ENCODE measurements around the gene MTHFSD.

DNA sequence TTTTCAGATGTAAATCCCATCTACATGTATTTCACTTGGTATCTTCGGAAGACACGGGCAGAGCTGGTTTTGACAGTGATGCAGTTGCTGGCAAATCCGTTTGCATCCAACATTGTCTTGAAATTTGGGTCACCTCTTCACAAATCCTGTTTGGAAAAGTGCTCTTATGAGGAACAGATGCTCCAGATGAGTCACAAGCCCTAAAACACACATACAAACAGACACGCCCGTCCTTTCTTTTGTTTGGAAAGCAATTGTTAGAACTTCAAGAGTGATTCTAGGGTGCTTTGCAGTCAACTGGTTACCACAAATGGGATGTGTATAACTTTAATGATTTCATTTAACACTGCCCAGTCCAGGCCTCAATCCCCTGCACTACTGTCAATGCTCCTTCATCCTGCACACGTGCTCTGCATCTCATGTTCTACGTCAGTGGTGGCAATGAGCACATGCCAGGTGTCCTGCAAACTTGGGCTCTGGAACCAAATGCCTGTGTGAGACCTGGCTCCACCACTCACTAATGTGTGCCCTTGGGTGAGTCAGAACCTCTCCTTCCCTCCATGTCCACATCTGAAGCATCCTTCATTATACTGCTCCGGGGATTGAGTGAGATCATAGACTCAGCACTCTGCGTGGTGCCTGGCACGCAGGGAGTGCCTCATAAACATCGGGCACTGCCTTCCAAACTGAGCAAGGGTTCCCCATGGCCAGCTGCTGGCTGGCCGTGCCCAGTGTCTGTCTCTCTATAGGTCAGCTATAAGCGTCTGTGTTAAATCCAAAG lies 64.0 kb downstream of the MTHFSD start:
- TF ChIP-seq, protein P1, sequence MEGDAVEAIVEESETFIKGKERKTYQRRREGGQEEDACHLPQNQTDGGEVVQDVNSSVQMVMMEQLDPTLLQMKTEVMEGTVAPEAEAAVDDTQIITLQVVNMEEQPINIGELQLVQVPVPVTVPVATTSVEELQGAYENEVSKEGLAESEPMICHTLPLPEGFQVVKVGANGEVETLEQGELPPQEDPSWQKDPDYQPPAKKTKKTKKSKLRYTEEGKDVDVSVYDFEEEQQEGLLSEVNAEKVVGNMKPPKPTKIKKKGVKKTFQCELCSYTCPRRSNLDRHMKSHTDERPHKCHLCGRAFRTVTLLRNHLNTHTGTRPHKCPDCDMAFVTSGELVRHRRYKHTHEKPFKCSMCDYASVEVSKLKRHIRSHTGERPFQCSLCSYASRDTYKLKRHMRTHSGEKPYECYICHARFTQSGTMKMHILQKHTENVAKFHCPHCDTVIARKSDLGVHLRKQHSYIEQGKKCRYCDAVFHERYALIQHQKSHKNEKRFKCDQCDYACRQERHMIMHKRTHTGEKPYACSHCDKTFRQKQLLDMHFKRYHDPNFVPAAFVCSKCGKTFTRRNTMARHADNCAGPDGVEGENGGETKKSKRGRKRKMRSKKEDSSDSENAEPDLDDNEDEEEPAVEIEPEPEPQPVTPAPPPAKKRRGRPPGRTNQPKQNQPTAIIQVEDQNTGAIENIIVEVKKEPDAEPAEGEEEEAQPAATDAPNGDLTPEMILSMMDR (IDR thresholded peaks at IDR 0.05): no peak
- TF ChIP-seq POLR2A (IDR thresholded peaks at IDR 0.05) (no peak), EP300 (IDR thresholded peaks at IDR 0.05) (no peak)

Measured in tibial nerve (tissue), 4 donors.